GM12878 (cell line): ENCODE measurements around the gene TNFRSF6B. TPM values are rescaled to one million over a fixed set of nuclear protein-coding genes. Genes with fewer than 3 reads are reported as not detected.

ENCODE experiments used
- CBX5 ChIP-seq: sonication (generic); IDR thresholded peaks from 2 replicates; pipeline ENCODE4 v1.6.1; 2016; ENCODE audit warnings: low read depth, moderate library complexity, mild to moderate bottlenecking, inconsistent platforms
- CTCF ChIP-seq, 3 experiments: IDR thresholded peaks in 2 of 3; conservative IDR thresholded peaks in 1 of 3; 2 replicates each; pipeline ENCODE4 v1.5.1; 2011; ENCODE audit warnings: low read depth in 3 of 3, low read length in 3 of 3, mild to moderate bottlenecking in 3 of 3, control low read depth in 2 of 3, moderate library complexity in 2 of 3, inconsistent platforms in 1 of 3, mixed read lengths in 1 of 3; ENCODE audit not compliant: control insufficient read depth in 2 of 3, insufficient read depth in 1 of 3; ENCODE audit errors: extremely low read depth in 1 of 3
- IRF4 ChIP-seq: IDR thresholded peaks from 2 replicates; pipeline ENCODE4 v1.6.1; 2011; ENCODE audit warnings: low read depth, low read length
- MYB ChIP-seq: fragments of 150-350 bp; IDR thresholded peaks from 2 replicates; pipeline ENCODE4 v1.6.1; 2014; ENCODE audit warnings: mild to moderate bottlenecking, low read depth, low read length, borderline replicate concordance
- NR2C2 ChIP-seq: IDR thresholded peaks from 2 replicates; pipeline ENCODE4 v1.6.1; 2011; ENCODE audit warnings: borderline replicate concordance, low read depth; ENCODE audit not compliant: control insufficient read depth, insufficient read length
- RBBP5 ChIP-seq: fragments of 200-600 bp; sonication (generic); conservative IDR thresholded peaks from 2 replicates; pipeline ENCODE4 v1.6.1; 2016
- SMARCA5 ChIP-seq: fragments of 450-650 bp; IDR thresholded peaks from 2 replicates; pipeline ENCODE4 v1.6.1; 2017; ENCODE audit warnings: mild to moderate bottlenecking
- SPI1 ChIP-seq: IDR thresholded peaks from 2 replicates; pipeline ENCODE4 v1.6.1; 2011; ENCODE audit warnings: low read depth, mild to moderate bottlenecking, low read length, moderate library complexity, borderline replicate concordance; ENCODE audit not compliant: insufficient read depth
- SREBF2 ChIP-seq: IDR thresholded peaks from 2 replicates; pipeline ENCODE4 v1.6.1; 2012; ENCODE audit warnings: mild to moderate bottlenecking, low read length
- SUZ12 ChIP-seq: fragments of 200-600 bp; sonication (generic); IDR thresholded peaks from one replicate; pipeline ENCODE4 v1.6.1; 2018; ENCODE audit warnings: antibody characterized with exemption, mild to moderate bottlenecking; ENCODE audit not compliant: unreplicated experiment
- TBL1XR1 ChIP-seq: IDR thresholded peaks from 2 replicates; pipeline ENCODE4 v1.6.1; 2012; ENCODE audit warnings: low read depth, low read length, improper control_type of control experiment
- polyA plus RNA-seq, 11 experiments: library from polyadenylated mRNA; depleted of rRNA in 4 of 11; unstranded in 6 of 11; stranded (reverse) in 5 of 11; fragments of >200 nt; fragmentation: Nextera tagmentation in 4 of 11; fragmentation: Illumina TruSeq in 1 of 11; extraction: Ambion mirVana in 4 of 11; extraction: Trizol in 1 of 11; gene quantifications; 1 replicate in 1 of 11; 2 replicates in 10 of 11; pipeline versions ENCODE4 v1.2.1 to v1.2.3, GENCODE V29; 2011 to 2016; ENCODE audit warnings: inconsistent platforms in 2 of 11, missing spikeins in 2 of 11, low read depth in 1 of 11
- total RNA-seq, 4 experiments: library from RNA; depleted of rRNA in 3 of 4; stranded (reverse); fragments of >200 nt in 3 of 4; fragmentation: Illumina TruSeq in 1 of 4; extraction: Trizol in 1 of 4; gene quantifications; 2 replicates each; pipeline versions ENCODE4 v1.2.1 to v1.2.3, GENCODE V29; 2013 to 2021
- TF ChIP-seq, protein P1 (sequence below): fragments of 450-650 bp; formaldehyde crosslinking; IDR thresholded peaks from 2 replicates; pipeline ENCODE4 v1.4.0; 2020; ENCODE audit warnings: mild to moderate bottlenecking, moderate library complexity
- TF ChIP-seq, protein P2 (sequence below): IDR thresholded peaks from 2 replicates; pipeline ENCODE4 v1.6.1; 2011; ENCODE audit warnings: borderline replicate concordance, low read depth, mild to moderate bottlenecking, moderate library complexity, low read length; ENCODE audit not compliant: insufficient read depth, poor library complexity, severe bottlenecking
- TF ChIP-seq, protein P3 (sequence below): fragments of 450-650 bp; IDR thresholded peaks from 2 replicates; pipeline ENCODE4 v1.6.1; 2017; ENCODE audit warnings: mild to moderate bottlenecking, moderate library complexity
- TF ChIP-seq, protein P4 (sequence below): fragments of 450-650 bp; IDR thresholded peaks from 2 replicates; pipeline ENCODE4 v1.6.1; 2016; ENCODE audit warnings: mild to moderate bottlenecking

The TNFRSF6B gene
- total and polyA plus RNA-seq, 10 of the 15 experiments (the other 5 are each of a cell fraction or from before 2014, with no cell fraction given), result 0.67 to 2.2 (median 1.8) TPM; not detected in 7

DNA sequence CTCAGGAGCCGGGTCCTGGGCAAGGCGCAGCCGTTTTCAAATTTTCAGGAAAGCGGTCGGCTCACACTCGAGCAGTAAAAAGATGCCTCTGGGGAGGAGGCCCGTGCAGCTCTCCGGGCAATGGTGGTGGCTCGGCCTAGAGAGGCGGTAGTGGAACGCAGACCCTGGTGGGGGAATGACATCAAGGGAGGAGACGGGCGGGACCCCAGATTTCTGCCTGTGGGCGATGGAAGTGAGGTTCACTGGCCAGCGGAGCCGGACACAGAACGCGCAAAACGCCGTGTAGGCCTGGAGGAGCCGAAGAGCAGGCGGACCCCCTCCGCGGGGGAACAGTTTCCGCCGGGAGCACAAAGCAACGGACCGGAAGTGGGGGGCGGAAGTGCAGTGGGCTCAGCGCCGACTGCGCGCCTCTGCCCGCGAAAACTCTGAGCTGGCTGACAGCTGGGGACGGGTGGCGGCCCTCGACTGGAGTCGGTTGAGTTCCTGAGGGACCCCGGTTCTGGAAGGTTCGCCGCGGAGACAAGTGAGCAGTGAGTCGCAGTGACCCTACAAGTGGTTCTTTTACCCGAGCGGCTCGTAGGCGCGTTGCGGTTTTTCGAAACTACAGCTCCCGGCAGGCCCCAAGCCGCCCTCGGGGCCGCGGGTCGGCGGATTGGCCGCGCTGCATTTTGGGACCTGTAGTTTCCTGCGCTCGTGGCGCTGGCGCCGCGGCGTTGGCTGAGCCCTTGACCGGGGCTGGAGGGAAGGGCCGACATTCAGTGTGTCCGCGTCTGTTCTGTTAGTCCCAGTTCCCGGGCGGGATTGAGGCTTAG is 38.3 kb upstream of the TNFRSF6B start, which contains the start of gene RTEL1 (continued):
- TF ChIP-seq, protein P1, sequence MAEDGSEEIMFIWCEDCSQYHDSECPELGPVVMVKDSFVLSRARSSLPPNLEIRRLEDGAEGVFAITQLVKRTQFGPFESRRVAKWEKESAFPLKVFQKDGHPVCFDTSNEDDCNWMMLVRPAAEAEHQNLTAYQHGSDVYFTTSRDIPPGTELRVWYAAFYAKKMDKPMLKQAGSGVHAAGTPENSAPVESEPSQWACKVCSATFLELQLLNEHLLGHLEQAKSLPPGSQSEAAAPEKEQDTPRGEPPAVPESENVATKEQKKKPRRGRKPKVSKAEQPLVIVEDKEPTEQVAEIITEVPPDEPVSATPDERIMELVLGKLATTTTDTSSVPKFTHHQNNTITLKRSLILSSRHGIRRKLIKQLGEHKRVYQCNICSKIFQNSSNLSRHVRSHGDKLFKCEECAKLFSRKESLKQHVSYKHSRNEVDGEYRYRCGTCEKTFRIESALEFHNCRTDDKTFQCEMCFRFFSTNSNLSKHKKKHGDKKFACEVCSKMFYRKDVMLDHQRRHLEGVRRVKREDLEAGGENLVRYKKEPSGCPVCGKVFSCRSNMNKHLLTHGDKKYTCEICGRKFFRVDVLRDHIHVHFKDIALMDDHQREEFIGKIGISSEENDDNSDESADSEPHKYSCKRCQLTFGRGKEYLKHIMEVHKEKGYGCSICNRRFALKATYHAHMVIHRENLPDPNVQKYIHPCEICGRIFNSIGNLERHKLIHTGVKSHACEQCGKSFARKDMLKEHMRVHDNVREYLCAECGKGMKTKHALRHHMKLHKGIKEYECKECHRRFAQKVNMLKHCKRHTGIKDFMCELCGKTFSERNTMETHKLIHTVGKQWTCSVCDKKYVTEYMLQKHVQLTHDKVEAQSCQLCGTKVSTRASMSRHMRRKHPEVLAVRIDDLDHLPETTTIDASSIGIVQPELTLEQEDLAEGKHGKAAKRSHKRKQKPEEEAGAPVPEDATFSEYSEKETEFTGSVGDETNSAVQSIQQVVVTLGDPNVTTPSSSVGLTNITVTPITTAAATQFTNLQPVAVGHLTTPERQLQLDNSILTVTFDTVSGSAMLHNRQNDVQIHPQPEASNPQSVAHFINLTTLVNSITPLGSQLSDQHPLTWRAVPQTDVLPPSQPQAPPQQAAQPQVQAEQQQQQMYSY (CRISPR knock-in tag), result no peak
- TF ChIP-seq NR2C2 (no peak), TBL1XR1 (0 out of 2 replicates have a peak, but pooled peaks have one; percentile 50), SMARCA5 (peak; percentile 43; the same call in 1 of the 2 replicates), MYB (no peak), RBBP5 (no peak), SUZ12 (no peak), CTCF (IDR thresholded peaks at IDR 0.05 in 2 of 3, conservative IDR thresholded peaks at IDR 0.05 in 1 of 3; ENCODE audit: control insufficient read depth in 2 of 3, extremely low read depth in 1 of 3, insufficient read depth in 1 of 3, low read depth in 3 of 3, low read length in 3 of 3) (no peak), SPI1 (no peak), IRF4 (peak; percentile 59; the same call in 1 of the 2 replicates), CBX5 (no peak), SREBF2 (peak; percentile 69)
- TF ChIP-seq, protein P2, sequence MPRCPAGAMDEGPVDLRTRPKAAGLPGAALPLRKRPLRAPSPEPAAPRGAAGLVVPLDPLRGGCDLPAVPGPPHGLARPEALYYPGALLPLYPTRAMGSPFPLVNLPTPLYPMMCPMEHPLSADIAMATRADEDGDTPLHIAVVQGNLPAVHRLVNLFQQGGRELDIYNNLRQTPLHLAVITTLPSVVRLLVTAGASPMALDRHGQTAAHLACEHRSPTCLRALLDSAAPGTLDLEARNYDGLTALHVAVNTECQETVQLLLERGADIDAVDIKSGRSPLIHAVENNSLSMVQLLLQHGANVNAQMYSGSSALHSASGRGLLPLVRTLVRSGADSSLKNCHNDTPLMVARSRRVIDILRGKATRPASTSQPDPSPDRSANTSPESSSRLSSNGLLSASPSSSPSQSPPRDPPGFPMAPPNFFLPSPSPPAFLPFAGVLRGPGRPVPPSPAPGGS, result no peak
- TF ChIP-seq, protein P3, sequence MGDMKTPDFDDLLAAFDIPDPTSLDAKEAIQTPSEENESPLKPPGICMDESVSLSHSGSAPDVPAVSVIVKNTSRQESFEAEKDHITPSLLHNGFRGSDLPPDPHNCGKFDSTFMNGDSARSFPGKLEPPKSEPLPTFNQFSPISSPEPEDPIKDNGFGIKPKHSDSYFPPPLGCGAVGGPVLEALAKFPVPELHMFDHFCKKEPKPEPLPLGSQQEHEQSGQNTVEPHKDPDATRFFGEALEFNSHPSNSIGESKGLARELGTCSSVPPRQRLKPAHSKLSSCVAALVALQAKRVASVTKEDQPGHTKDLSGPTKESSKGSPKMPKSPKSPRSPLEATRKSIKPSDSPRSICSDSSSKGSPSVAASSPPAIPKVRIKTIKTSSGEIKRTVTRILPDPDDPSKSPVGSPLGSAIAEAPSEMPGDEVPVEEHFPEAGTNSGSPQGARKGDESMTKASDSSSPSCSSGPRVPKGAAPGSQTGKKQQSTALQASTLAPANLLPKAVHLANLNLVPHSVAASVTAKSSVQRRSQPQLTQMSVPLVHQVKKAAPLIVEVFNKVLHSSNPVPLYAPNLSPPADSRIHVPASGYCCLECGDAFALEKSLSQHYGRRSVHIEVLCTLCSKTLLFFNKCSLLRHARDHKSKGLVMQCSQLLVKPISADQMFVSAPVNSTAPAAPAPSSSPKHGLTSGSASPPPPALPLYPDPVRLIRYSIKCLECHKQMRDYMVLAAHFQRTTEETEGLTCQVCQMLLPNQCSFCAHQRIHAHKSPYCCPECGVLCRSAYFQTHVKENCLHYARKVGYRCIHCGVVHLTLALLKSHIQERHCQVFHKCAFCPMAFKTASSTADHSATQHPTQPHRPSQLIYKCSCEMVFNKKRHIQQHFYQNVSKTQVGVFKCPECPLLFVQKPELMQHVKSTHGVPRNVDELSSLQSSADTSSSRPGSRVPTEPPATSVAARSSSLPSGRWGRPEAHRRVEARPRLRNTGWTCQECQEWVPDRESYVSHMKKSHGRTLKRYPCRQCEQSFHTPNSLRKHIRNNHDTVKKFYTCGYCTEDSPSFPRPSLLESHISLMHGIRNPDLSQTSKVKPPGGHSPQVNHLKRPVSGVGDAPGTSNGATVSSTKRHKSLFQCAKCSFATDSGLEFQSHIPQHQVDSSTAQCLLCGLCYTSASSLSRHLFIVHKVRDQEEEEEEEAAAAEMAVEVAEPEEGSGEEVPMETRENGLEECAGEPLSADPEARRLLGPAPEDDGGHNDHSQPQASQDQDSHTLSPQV, result no peak
- TF ChIP-seq, protein P4, sequence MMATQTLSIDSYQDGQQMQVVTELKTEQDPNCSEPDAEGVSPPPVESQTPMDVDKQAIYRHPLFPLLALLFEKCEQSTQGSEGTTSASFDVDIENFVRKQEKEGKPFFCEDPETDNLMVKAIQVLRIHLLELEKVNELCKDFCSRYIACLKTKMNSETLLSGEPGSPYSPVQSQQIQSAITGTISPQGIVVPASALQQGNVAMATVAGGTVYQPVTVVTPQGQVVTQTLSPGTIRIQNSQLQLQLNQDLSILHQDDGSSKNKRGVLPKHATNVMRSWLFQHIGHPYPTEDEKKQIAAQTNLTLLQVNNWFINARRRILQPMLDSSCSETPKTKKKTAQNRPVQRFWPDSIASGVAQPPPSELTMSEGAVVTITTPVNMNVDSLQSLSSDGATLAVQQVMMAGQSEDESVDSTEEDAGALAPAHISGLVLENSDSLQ, result peak; percentile 75
